AG10803 (cell line): ENCODE data around the gene ADGRA3.

Experiments
- DNase-seq: peaks from one replicate; pipeline ENCODE4 v3.0.0; 2010; ENCODE audit warnings: low read depth
- H3K4me3 ChIP-seq: 2 replicates; pipeline ENCODE4 v1.5.1; 2011; ENCODE audit warnings: mild to moderate bottlenecking, low read length, control low read depth
- TF ChIP-seq, protein P1 (sequence below): conservative IDR thresholded peaks from 2 replicates; pipeline ENCODE4 v1.5.1; 2011; ENCODE audit warnings: mild to moderate bottlenecking, low read length, control low read depth, inconsistent platforms

ADGRA3 gene

GRCh38 chr4:22454216-22454838 lies 61.5 kb downstream of the ADGRA3 start:
- DNase-seq, result no peak
- H3K4me3 ChIP-seq, result no peak overlapping the region
- TF ChIP-seq, protein P1, sequence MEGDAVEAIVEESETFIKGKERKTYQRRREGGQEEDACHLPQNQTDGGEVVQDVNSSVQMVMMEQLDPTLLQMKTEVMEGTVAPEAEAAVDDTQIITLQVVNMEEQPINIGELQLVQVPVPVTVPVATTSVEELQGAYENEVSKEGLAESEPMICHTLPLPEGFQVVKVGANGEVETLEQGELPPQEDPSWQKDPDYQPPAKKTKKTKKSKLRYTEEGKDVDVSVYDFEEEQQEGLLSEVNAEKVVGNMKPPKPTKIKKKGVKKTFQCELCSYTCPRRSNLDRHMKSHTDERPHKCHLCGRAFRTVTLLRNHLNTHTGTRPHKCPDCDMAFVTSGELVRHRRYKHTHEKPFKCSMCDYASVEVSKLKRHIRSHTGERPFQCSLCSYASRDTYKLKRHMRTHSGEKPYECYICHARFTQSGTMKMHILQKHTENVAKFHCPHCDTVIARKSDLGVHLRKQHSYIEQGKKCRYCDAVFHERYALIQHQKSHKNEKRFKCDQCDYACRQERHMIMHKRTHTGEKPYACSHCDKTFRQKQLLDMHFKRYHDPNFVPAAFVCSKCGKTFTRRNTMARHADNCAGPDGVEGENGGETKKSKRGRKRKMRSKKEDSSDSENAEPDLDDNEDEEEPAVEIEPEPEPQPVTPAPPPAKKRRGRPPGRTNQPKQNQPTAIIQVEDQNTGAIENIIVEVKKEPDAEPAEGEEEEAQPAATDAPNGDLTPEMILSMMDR, result no peak

GRCh38 chr4:22444813-22445212 lies 71.1 kb downstream of the ADGRA3 start:
- TF ChIP-seq, protein P1, result no peak
- H3K4me3 ChIP-seq, result no peak overlapping the region

DNA sequence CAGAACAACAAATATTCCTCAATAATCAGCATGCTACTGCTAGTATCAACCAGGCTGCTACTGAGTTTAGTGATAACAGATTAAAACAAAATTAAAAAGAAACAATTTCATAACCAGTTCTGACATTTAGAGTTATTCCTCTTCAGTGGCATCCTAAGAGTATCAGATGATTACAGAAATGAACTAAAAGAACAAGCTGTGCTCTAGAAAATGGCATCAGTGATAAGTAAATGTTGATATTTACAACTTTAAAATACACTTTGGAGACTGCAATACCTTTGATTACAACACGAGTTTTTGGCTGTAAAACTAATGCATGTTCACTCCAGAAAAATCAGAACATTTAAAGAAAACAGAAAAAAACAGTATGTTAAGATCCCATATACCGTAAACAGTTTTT lies 72.9 kb downstream of the ADGRA3 start:
- no peak for DNase-seq
- TF ChIP-seq, protein P1, result no peak
- H3K4me3 ChIP-seq, result no peak overlapping the region

More at GRCh38 chr4:22444813-22445212, 71.1 kb downstream of the ADGRA3 start:
- DNase-seq, result no peak

- TF ChIP-seq, protein P1, result no peak
- no peak overlapping the region for H3K4me3 ChIP-seq
- DNase-seq, result no peak
Measured at GRCh38 chr4:22440999-22441398, 74.9 kb downstream of the ADGRA3 start.

DNA sequence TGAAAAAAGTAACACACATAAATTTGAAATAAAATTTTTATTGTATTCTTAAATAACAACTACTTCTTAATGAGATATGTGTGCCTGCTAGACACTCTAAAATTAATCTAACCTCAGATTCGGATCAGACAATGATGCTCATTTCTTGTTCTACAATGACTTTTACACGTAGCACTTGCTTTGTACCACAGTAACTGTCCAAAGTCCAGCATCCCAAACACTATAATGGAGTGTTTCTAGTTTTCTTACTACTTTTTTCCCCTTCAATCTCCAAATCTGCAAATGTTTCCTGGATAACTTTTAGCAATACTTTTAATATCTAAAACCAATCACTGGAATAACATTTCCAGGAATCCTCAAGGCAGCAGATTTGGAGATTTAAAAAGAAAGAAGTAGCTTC lies 75.9 kb downstream of the ADGRA3 start:
- no peak overlapping the region for H3K4me3 ChIP-seq
- TF ChIP-seq, protein P1, result no peak
- no peak for DNase-seq

DNA sequence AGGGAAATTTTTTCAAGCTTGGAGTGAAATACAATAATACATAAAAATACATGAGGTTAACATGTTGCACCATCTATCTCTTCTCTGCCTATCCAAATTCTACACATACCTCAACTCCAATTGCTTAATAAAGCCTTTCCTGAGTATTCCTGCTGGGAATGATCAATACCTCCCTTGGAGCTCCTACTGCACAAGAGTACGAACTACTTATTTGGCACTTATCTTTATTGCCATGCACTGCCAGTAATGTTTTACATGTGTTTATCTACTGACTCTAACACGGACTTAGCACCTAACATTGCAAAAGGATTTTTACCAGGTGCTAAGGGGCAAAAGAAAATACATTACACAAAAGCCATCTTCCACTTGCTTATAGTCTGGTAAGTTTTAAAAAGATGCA lies 80.2 kb downstream of the ADGRA3 start:
- TF ChIP-seq, protein P1, result no peak
- no peak for DNase-seq
- H3K4me3 ChIP-seq, result no peak overlapping the region

GRCh38 chr4:22434895-22435294 lies 81.0 kb downstream of the ADGRA3 start:
- TF ChIP-seq, protein P1, result peak; percentile 51
- DNase-seq, result peak; percentile 36
- H3K4me3 ChIP-seq, result no peak overlapping the region
